Left forelimb (tissue), 1 donor: ENCODE results near the gene HS1BP3.

Source experiments
- DNase-seq: peaks from one replicate; pipeline ENCODE4 v3.0.0-alpha.2; 2018; ENCODE audit warnings: low spot score

The HS1BP3 gene

GRCh38 chr2:20650877-20651730 is at the start of gene HS1BP3:
Gene HS1BP3, minus strand, starts transcription at chr2:20651098. Its CDS starts 35 bp downstream, at chr2:20651063.
- DNase-seq = peak; percentile 91

- DNase-seq = no peak
Measured at GRCh38 chr2:20698916-20699613, 48.2 kb upstream of the HS1BP3 start.

GRCh38 chr2:20697322-20697934 is 46.5 kb upstream of the HS1BP3 start:
- no peak for DNase-seq

- no peak for DNase-seq
Measured at GRCh38 chr2:20696366-20696765, 45.5 kb upstream of the HS1BP3 start.

- DNase-seq = no peak
Measured at GRCh38 chr2:20693317-20693716, 42.4 kb upstream of the HS1BP3 start.

- no peak for DNase-seq
Measured at GRCh38 chr2:20692081-20692480, 41.2 kb upstream of the HS1BP3 start.

GRCh38 chr2:20691076-20691734 is 40.3 kb upstream of the HS1BP3 start:
- DNase-seq = no peak

- no peak for DNase-seq
Measured at GRCh38 chr2:20689428-20690264, 38.7 kb upstream of the HS1BP3 start.

- DNase-seq = no peak
Measured at GRCh38 chr2:20687260-20687832, 36.4 kb upstream of the HS1BP3 start.

GRCh38 chr2:20684581-20685063 is 33.7 kb upstream of the HS1BP3 start:
- DNase-seq = no peak

GRCh38 chr2:20682167-20682920 is 31.4 kb upstream of the HS1BP3 start:
- DNase-seq = no peak

GRCh38 chr2:20680744-20681375 is 30.0 kb upstream of the HS1BP3 start:
- no peak for DNase-seq

- DNase-seq = no peak
Measured at GRCh38 chr2:20678780-20679179, 27.9 kb upstream of the HS1BP3 start.

- DNase-seq = no peak
Measured at GRCh38 chr2:20678086-20678395, 27.1 kb upstream of the HS1BP3 start.

GRCh38 chr2:20677301-20678085 is 26.6 kb upstream of the HS1BP3 start:
- DNase-seq = no peak

GRCh38 chr2:20676353-20677215 is 25.7 kb upstream of the HS1BP3 start:
- DNase-seq = no peak

GRCh38 chr2:20675701-20676352 is 24.9 kb upstream of the HS1BP3 start:
- no peak for DNase-seq
